Immature natural killer cell (primary cell): ENCODE measurements around the gene UBE2I. TPM values are rescaled to one million over a fixed set of nuclear protein-coding genes. Genes with fewer than 3 reads are reported as not detected.
"Not testable (repeated sequence)": the region's sequence is repeated elsewhere in the genome, so short reads cannot be mapped to it uniquely, and the experiment has no call there.

ENCODE experiments used
- DNase-seq, 3 donors: peaks; one replicate each; pipeline ENCODE4 v3.0.0; 2022; ENCODE audit warnings: mixed read lengths in 1 of 3
- H3K27ac Mint-ChIP-seq, 6 donors: one replicate each; pipeline ENCODE4 v1.8.0; 2020; ENCODE audit warnings: mixed read lengths in 6 of 6, mild to moderate bottlenecking in 5 of 6, inconsistent platforms in 4 of 6, moderate library complexity in 3 of 6
- H3K27me3 Mint-ChIP-seq, 3 donors: one replicate each; pipeline ENCODE4 v1.8.0; 2020 to 2021; ENCODE audit warnings: low read depth in 3 of 3, mild to moderate bottlenecking in 3 of 3, mixed read lengths in 3 of 3, moderate library complexity in 3 of 3, inconsistent platforms in 1 of 3
- H3K36me3 Mint-ChIP-seq, 3 donors: one replicate each; pipeline ENCODE4 v1.8.0; 2020; ENCODE audit warnings: mixed read lengths in 3 of 3, inconsistent platforms in 2 of 3, mild to moderate bottlenecking in 2 of 3
- H3K4me1 Mint-ChIP-seq, 2 donors: one replicate each; pipeline ENCODE4 v1.8.0; 2020; ENCODE audit warnings: inconsistent platforms in 2 of 2, mild to moderate bottlenecking in 2 of 2, mixed read lengths in 2 of 2, moderate library complexity in 1 of 2
- H3K4me3 Mint-ChIP-seq, 5 donors: one replicate each; pipeline ENCODE4 v1.8.0; 2020; ENCODE audit warnings: mild to moderate bottlenecking in 5 of 5, mixed read lengths in 5 of 5, inconsistent platforms in 3 of 5, moderate library complexity in 3 of 5
- H3K9me3 Mint-ChIP-seq, 6 donors: one replicate each; pipeline ENCODE4 v1.8.0; 2020; ENCODE audit warnings: mild to moderate bottlenecking in 6 of 6, mixed read lengths in 6 of 6, inconsistent platforms in 4 of 6, moderate library complexity in 3 of 6
- polyA plus RNA-seq, 3 donors: library from polyadenylated mRNA; unstranded; fragments of 300-500 nt; fragmentation: Illumina TruSeq; gene quantifications; one replicate each; pipeline ENCODE4 v1.2.3, GENCODE V29; 2021

The UBE2I gene
- polyA plus RNA-seq, 3 donors from 2014 or later: 94.1 to 119 (median 101) TPM

- not testable (repeated sequence) for H3K4me1 Mint-ChIP-seq, H3K9me3 Mint-ChIP-seq, H3K27me3 Mint-ChIP-seq, H3K36me3 Mint-ChIP-seq, H3K4me3 Mint-ChIP-seq, H3K27ac Mint-ChIP-seq
- peak in 1 of 3 donors; percentile 13 for DNase-seq
Measured at GRCh38 chr16:1271724-1272413, 37.6 kb upstream of the UBE2I start.

- Mint-ChIP-seq H3K4me1 (peaks cover 0 to 5% of the 10 kb centered on the region in 2 donors), H3K4me3 (no peak overlapping the region), H3K36me3 (no peaks in the 10 kb centered on the region), H3K27ac (peak overlapping the region in 1 of 6 donors; percentile 30), H3K27me3 (peaks cover 2 to 7% (median 5%) of the 10 kb centered on the region in 3 donors), H3K9me3 (no peaks in the 10 kb centered on the region)
- no peak for DNase-seq
Measured at GRCh38 chr16:1272453-1273198, 36.8 kb upstream of the UBE2I start.

- Mint-ChIP-seq H3K9me3 (no peaks in the 10 kb centered on the region), H3K4me3 (no peak overlapping the region), H3K36me3 (no peaks in the 10 kb centered on the region), H3K27ac (no peak overlapping the region), H3K4me1 (peaks cover 0 to 5% of the 10 kb centered on the region in 2 donors), H3K27me3 (peaks cover 2 to 7% (median 5%) of the 10 kb centered on the region in 3 donors)
- DNase-seq: no peak
Measured at GRCh38 chr16:1273816-1274215, 35.6 kb upstream of the UBE2I start.

- H3K4me1 Mint-ChIP-seq: peaks cover 0 to 5% of the 10 kb centered on the region in 2 donors
- H3K36me3 Mint-ChIP-seq: no peaks in the 10 kb centered on the region
Measured at GRCh38 chr16:1274767-1275166, 34.7 kb upstream of the UBE2I start.

GRCh38 chr16:1275791-1276579, 33.5 kb upstream of the UBE2I start:
- no peak overlapping the region for H3K27ac Mint-ChIP-seq
- H3K4me3 Mint-ChIP-seq: no peak overlapping the region
- H3K4me1 Mint-ChIP-seq: peaks cover 0 to 5% of the 10 kb centered on the region in 2 donors

More at GRCh38 chr16:1274767-1275166, 34.7 kb upstream of the UBE2I start:
- Mint-ChIP-seq H3K9me3 (no peaks in the 10 kb centered on the region), H3K4me3 (no peak overlapping the region), H3K27me3 (peaks cover 2 to 7% (median 5%) of the 10 kb centered on the region in 3 donors), H3K27ac (no peak overlapping the region)
- no peak for DNase-seq

GRCh38 chr16:1276580-1276878, 32.9 kb upstream of the UBE2I start:
- DNase-seq: no peak
- Mint-ChIP-seq H3K4me3 (no peak overlapping the region), H3K36me3 (no peaks in the 10 kb centered on the region), H3K27me3 (peaks cover 0 to 7% (median 5%) of the 10 kb centered on the region in 3 donors), H3K4me1 (peaks cover 0 to 4% of the 10 kb centered on the region in 2 donors), H3K9me3 (no peaks in the 10 kb centered on the region), H3K27ac (no peak overlapping the region)

More at GRCh38 chr16:1275791-1276579, 33.5 kb upstream of the UBE2I start:
- Mint-ChIP-seq H3K27me3 (peaks cover 0 to 7% (median 5%) of the 10 kb centered on the region in 3 donors), H3K9me3 (no peaks in the 10 kb centered on the region), H3K36me3 (no peaks in the 10 kb centered on the region)
- DNase-seq: no peak

GRCh38 chr16:1277151-1277598, 32.3 kb upstream of the UBE2I start:
- Mint-ChIP-seq H3K36me3 (no peaks in the 10 kb centered on the region), H3K4me1 (peaks cover 0 to 2% of the 10 kb centered on the region in 2 donors), H3K9me3 (no peaks in the 10 kb centered on the region), H3K27ac (no peak overlapping the region), H3K27me3 (peaks cover 0 to 7% (median 5%) of the 10 kb centered on the region in 3 donors), H3K4me3 (no peak overlapping the region)
- no peak for DNase-seq

- peaks cover 0 to 7% (median 4%) of the 10 kb centered on the region in 3 donors for H3K27me3 Mint-ChIP-seq
- H3K27ac Mint-ChIP-seq: no peak overlapping the region
- no peak for DNase-seq
- no peaks in the 10 kb centered on the region for H3K36me3 Mint-ChIP-seq
- H3K4me1 Mint-ChIP-seq: no peaks in the 10 kb centered on the region
- no peaks in the 10 kb centered on the region for H3K9me3 Mint-ChIP-seq
- no peak overlapping the region for H3K4me3 Mint-ChIP-seq
Measured at GRCh38 chr16:1277617-1278282, 31.7 kb upstream of the UBE2I start.

- H3K4me1 Mint-ChIP-seq: no peaks in the 10 kb centered on the region
- H3K9me3 Mint-ChIP-seq: no peaks in the 10 kb centered on the region
- H3K27ac Mint-ChIP-seq: no peak overlapping the region
- H3K36me3 Mint-ChIP-seq: no peaks in the 10 kb centered on the region
- no peak overlapping the region for H3K4me3 Mint-ChIP-seq
- DNase-seq: no peak
- H3K27me3 Mint-ChIP-seq: peaks cover 0 to 7% (median 2%) of the 10 kb centered on the region in 3 donors
Measured at GRCh38 chr16:1278477-1278876, 31.0 kb upstream of the UBE2I start.

GRCh38 chr16:1279081-1279944, 30.1 kb upstream of the UBE2I start:
- Mint-ChIP-seq H3K4me1 (no peaks in the 10 kb centered on the region), H3K27me3 (peaks cover under 1 to 7% (median 4%) of the 10 kb centered on the region in 3 donors), H3K4me3 (no peak overlapping the region), H3K36me3 (no peaks in the 10 kb centered on the region), H3K9me3 (no peaks in the 10 kb centered on the region), H3K27ac (no peak overlapping the region)
- DNase-seq: no peak

- H3K4me1 Mint-ChIP-seq: no peaks in the 10 kb centered on the region
- H3K36me3 Mint-ChIP-seq: no peaks in the 10 kb centered on the region
- no peak overlapping the region for H3K4me3 Mint-ChIP-seq
- no peak overlapping the region for H3K27ac Mint-ChIP-seq
- peaks cover 2 to 4% (median 2%) of the 10 kb centered on the region in 3 donors for H3K27me3 Mint-ChIP-seq
- DNase-seq: no peak
- H3K9me3 Mint-ChIP-seq: no peaks in the 10 kb centered on the region
Measured at GRCh38 chr16:1279945-1280589, 29.4 kb upstream of the UBE2I start.

- DNase-seq: no peak
- Mint-ChIP-seq H3K9me3 (no peaks in the 10 kb centered on the region), H3K27me3 (peaks cover 2 to 3% (median 2%) of the 10 kb centered on the region in 3 donors), H3K4me1 (no peaks in the 10 kb centered on the region), H3K27ac (no peak overlapping the region), H3K4me3 (no peak overlapping the region), H3K36me3 (no peaks in the 10 kb centered on the region)
Measured at GRCh38 chr16:1280783-1281182, 28.7 kb upstream of the UBE2I start.
